ENCODE data around the gene STAG1.
"Not testable (repeated sequence)": the region's sequence is repeated elsewhere in the genome, so short reads cannot be mapped to it uniquely, and the experiment has no call there.

The STAG1 gene

GRCh38 chr3:136532766-136533165, 219.4 kb downstream of the STAG1 start:
- TF ChIP-seq CTCF (IDR thresholded peaks at IDR 0.05) (no peak), ZFX (IDR thresholded peaks at IDR 0.05; ENCODE audit: borderline replicate concordance) (no peak)
- no peak overlapping the region for H3K27ac ChIP-seq

- no peak overlapping the region for H3K27ac ChIP-seq
- TF ChIP-seq CTCF (IDR thresholded peaks at IDR 0.05) (no peak), ZFX (IDR thresholded peaks at IDR 0.05; ENCODE audit: borderline replicate concordance) (no peak)
Measured at GRCh38 chr3:136518102-136518501, 234.1 kb downstream of the STAG1 start.

DNA sequence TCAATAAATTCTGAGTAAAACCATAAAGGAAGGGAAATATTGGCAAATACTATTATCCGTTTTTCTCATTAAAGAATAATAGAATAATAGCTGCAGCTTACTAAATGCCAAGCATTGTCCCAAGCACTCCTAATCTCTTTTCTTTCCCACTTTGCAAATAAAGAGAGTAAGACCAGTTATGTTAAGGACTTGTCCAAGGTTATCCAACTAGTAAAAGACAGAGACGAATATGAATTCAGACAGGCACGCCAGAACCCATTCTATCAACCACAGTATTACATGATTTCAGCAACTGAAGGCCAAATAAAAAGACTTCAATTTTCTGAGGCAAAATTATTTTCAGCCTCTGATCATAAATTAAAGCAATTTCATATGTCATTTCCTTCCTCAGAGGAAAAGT, 235.5 kb downstream of the STAG1 start:
- TF ChIP-seq ZFX (IDR thresholded peaks at IDR 0.05; ENCODE audit: borderline replicate concordance) (no peak), CTCF (IDR thresholded peaks at IDR 0.05) (no peak)
- H3K27ac ChIP-seq = no peak overlapping the region

DNA sequence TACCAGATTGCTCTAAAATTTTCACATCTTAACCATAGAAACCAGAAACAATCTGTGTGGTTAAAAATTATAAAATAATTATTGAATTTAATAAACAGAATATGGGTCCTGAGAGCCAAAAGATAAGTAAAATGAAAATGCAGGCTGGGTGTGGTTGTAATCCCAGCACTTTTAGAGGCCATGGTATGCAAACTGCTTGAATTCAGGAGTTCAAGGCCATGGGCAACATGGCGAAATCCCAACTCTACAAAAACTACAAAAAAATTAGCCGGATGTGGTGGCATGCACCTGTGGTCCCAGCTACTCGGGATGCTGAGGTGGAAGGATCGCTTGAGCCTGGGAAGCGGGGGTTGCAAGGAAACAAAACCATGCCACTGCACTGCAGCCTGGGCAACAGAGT, 236.1 kb downstream of the STAG1 start:
- H3K27ac ChIP-seq = no peak overlapping the region
- TF ChIP-seq CTCF (IDR thresholded peaks at IDR 0.05) (no peak), ZFX (IDR thresholded peaks at IDR 0.05; ENCODE audit: borderline replicate concordance) (no peak)

- H3K27ac ChIP-seq = not testable (repeated sequence)
Measured at GRCh38 chr3:136514533-136514932, 237.6 kb downstream of the STAG1 start.

DNA sequence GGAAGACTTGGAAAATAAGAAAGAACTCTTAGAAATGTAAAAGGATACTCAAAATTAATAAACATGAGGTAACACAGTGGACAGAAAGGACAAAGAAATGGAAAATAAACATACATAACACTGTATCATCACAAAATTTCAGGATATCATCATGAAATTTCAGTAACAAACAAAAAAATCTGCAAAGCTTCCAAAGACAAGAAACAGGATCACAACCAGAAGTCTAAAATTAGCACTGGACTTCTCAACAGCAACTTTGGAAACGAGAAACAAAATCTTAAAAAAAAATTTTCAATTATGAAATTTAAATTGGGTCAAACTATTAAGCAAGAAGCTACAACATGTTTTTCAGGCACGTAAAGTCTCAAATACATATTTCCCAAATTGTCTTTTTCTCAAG, 238.8 kb downstream of the STAG1 start:
- no peak for TF ChIP-seq CTCF (IDR thresholded peaks at IDR 0.05)

DNA sequence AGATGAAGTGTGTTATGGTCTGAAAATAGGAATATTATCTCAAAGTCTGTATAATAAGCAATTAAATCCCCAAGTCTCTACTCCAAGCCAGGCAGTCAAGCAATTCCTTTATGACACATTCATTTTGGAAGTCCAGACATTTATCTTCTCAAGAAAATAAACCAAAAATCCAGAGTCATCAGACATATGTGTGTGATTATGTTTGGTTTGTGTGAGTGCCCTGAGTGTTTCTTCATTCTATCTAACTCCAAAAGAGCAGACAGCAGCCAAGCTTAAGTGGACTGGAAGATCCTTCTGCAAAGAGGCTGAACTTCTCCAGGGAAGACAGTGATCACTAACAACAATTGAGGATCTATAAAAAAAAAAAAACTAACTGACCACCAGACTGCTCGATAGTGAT, 239.8 kb downstream of the STAG1 start:
- TF ChIP-seq ZFX (IDR thresholded peaks at IDR 0.05; ENCODE audit: borderline replicate concordance) (no peak), CTCF (IDR thresholded peaks at IDR 0.05) (no peak)
- H3K27ac ChIP-seq = no peak overlapping the region

More for the DNA sequence above, 238.8 kb downstream of the STAG1 start:
- H3K27ac ChIP-seq = no peak overlapping the region

DNA sequence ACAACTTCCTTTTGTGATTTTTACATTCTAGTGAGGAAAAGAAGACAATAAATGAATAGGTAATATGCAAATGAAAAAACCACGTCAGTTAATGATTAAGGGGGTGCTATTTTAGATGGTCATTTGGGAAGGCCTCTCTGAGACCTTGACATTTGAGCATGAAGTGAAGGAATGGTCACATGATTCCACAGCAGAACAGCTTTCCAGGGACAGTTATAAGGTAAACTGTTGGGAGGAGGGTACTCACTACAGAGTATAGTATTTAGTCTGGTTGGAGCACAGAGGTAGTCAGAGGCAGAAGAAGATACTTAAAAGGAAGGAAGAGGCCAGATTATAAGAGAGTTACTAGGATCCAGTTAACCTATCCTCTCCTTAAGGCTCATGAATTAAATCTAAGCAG, 246.5 kb downstream of the STAG1 start:
- H3K27ac ChIP-seq = no peak overlapping the region
- no peak for TF ChIP-seq CTCF (IDR thresholded peaks at IDR 0.05)
- TF ChIP-seq ZFX (IDR thresholded peaks at IDR 0.05; ENCODE audit: borderline replicate concordance) = no peak

Data from 22Rv1 (cell line).